Stimulated activated CD8-positive, alpha-beta memory T cell treated with anti-CD3 and anti-CD28 coated beads, Interleukin-2, amount 100 ng/mL, for 48 hours (primary cell): ENCODE results near the gene HDGF.

Source experiments
- DNase-seq, 2 donors: peaks; one replicate each; pipeline ENCODE4 v3.0.0-alpha.2; 2020; ENCODE audit warnings: low read depth in 2 of 2

Gene HDGF

GRCh38 chr1:156751451-156751756, at the start of gene HDGF:
TSS of gene HDGF (minus strand) at chr1:156751675. CDS start at chr1:156751429, 246 bp downstream.
- DNase-seq = no peak

- DNase-seq = no peak
Observed at GRCh38 chr1:156797212-156797871, 45.9 kb upstream of the HDGF start.

GRCh38 chr1:156796340-156797097, 45.0 kb upstream of the HDGF start:
- DNase-seq = no peak

GRCh38 chr1:156795787-156796186, 44.3 kb upstream of the HDGF start:
- no peak for DNase-seq

- DNase-seq = no peak
Observed at GRCh38 chr1:156795374-156795733, 43.9 kb upstream of the HDGF start.

- DNase-seq = no peak
Observed at GRCh38 chr1:156794506-156795373, 43.3 kb upstream of the HDGF start.

- no peak for DNase-seq
Observed at GRCh38 chr1:156789621-156790318, 38.3 kb upstream of the HDGF start.

- DNase-seq = no peak
Observed at GRCh38 chr1:156788136-156788535, 36.7 kb upstream of the HDGF start.

- DNase-seq = no peak
Observed at GRCh38 chr1:156786640-156787039, 35.2 kb upstream of the HDGF start.

GRCh38 chr1:156785458-156785857, 34.0 kb upstream of the HDGF start:
- no peak for DNase-seq

- no peak for DNase-seq
Observed at GRCh38 chr1:156781585-156782186, 30.2 kb upstream of the HDGF start.

- DNase-seq = no peak
Observed at GRCh38 chr1:156777573-156777972, 26.1 kb upstream of the HDGF start.

GRCh38 chr1:156776942-156777341, 25.5 kb upstream of the HDGF start:
- DNase-seq = no peak

GRCh38 chr1:156775799-156776198, 24.3 kb upstream of the HDGF start:
- no peak for DNase-seq

- DNase-seq = no peak
Observed at GRCh38 chr1:156773607-156774006, 22.1 kb upstream of the HDGF start.

GRCh38 chr1:156772728-156773497, 21.4 kb upstream of the HDGF start:
- DNase-seq = no peak

- no peak for DNase-seq
Observed at GRCh38 chr1:156772222-156772621, 20.7 kb upstream of the HDGF start.

- DNase-seq = no peak
Observed at GRCh38 chr1:156768610-156769295, 17.3 kb upstream of the HDGF start.

- DNase-seq = no peak
Observed at GRCh38 chr1:156767879-156768604, 16.6 kb upstream of the HDGF start.
